ENCODE data around the gene RSBN1.
A peak's percentile ranks its signal among the peaks of the same experiment; 100 is the strongest.

The RSBN1 gene

DNA sequence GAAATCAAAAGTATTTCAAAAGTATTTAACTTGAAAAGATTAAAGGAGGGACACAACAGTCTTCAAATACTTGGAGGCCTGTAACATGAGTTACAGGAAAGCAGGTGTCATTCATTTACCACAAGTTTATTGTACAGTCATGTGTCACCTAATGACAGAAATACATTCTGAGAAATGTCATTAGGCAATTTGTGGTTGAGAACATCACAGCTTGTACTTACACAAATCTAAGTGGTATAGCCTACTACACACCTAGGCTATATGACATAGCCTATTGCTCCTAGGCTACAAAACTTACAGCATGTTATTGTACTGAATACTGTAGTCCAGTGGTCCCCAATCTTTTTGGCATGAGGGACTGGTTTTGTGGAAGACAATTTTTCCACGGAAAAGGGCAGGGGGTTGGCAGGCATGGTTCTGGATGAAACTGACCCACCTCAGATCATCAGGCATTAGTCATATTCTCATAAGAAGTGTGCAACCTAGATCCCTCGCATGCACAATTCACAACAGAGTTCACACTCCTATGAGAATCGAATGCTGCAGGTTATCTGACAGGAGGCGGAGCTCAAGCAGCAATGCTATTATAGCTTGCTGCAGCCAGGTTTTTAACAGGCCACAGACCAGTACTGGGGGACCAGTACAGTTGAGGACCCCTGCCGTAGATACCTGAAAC is 28.0 kb downstream of the RSBN1 start:
- Histone ChIP-seq H4K20me1 (ENCODE audit: low read depth, low read length) (no peaks in the 10 kb centered on the region; the same call in 1 of the 2 replicates), H3K9me3 (ENCODE audit: insufficient read depth, low read length) (no peaks in the 10 kb centered on the region), H3K4me3 (ENCODE audit: insufficient read depth, low read length, poor library complexity, severe bottlenecking) (no peak overlapping the region), H3F3A (ENCODE audit: insufficient read depth) (0 out of 2 replicates have a peak, but pooled peaks cover 13% of the 10 kb centered on the region), H3K36me3 (ENCODE audit: low read length) (no peaks in the 10 kb centered on the region), H3K27me3 (ENCODE audit: low read length) (no peaks in the 10 kb centered on the region), H3K4me2 (ENCODE audit: low read depth, low read length, poor library complexity, severe bottlenecking) (peak overlapping the region; percentile 52), H2AFZ (ENCODE audit: low read depth, low read length, severe bottlenecking) (peak overlapping the region; percentile 10), H3K27ac (ENCODE audit: low read depth, low read length) (peak overlapping the region; percentile 61), H3K79me2 (ENCODE audit: insufficient read depth, low read length) (peaks cover 47% of the 10 kb centered on the region), H3K9ac (ENCODE audit: low read length) (no peak overlapping the region; the same call in 1 of the 2 replicates), H3K9me2 (replicated peaks; ENCODE audit: insufficient read depth, low read length) (no peaks in the 10 kb centered on the region)
- TF ChIP-seq, protein P1, sequence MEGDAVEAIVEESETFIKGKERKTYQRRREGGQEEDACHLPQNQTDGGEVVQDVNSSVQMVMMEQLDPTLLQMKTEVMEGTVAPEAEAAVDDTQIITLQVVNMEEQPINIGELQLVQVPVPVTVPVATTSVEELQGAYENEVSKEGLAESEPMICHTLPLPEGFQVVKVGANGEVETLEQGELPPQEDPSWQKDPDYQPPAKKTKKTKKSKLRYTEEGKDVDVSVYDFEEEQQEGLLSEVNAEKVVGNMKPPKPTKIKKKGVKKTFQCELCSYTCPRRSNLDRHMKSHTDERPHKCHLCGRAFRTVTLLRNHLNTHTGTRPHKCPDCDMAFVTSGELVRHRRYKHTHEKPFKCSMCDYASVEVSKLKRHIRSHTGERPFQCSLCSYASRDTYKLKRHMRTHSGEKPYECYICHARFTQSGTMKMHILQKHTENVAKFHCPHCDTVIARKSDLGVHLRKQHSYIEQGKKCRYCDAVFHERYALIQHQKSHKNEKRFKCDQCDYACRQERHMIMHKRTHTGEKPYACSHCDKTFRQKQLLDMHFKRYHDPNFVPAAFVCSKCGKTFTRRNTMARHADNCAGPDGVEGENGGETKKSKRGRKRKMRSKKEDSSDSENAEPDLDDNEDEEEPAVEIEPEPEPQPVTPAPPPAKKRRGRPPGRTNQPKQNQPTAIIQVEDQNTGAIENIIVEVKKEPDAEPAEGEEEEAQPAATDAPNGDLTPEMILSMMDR (IDR thresholded peaks at IDR 0.05; ENCODE audit: insufficient read depth, low read length, poor library complexity, severe bottlenecking): no peak
- no peak for TF ChIP-seq EZH2phosphoT487 (conservative IDR thresholded peaks at IDR 0.05; ENCODE audit: low read length)

DNA sequence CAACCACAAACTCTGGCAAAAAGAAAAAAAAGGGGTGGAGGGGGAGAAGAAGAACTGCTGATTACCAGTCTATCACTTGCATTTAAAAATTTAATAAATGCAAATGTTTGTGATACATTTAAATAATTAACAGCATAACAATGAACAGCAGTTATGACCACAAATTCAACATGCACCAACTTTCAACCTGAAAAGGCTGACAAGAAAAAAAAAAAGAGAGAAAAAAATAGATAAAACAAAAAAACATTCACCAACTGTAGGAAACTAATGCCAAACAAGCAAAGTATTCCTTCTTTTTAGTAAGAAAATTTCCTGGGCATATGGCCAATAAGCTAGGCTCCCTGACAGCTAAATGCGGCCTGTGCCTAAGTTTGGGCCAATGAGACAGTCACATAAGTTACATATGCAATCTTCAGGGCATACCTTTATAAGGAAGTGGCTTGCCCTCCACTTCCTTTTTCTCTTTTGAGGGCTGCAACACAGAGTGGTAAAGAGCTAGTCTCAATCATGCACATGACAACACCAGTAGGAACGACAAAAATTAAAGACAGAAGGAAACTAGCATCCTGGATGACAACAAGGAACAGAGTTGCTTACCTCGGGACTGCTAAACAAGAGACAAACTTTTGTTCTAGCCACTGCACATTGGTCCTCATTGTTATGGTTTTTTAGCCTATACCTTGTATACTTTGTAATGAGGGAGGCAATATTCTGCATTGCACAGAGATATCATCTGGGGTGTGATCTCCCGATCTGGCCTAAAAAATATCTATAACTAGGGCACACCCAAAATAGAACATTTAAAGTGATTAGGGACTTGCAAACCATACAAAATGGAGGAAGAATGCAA is 28.8 kb downstream of the RSBN1 start:
- no peak overlapping the region for H3K4me3 ChIP-seq (ENCODE audit: insufficient read depth, low read length, poor library complexity, severe bottlenecking)
- H3K27ac ChIP-seq (ENCODE audit: low read depth, low read length): peak overlapping the region; percentile 61

DNA sequence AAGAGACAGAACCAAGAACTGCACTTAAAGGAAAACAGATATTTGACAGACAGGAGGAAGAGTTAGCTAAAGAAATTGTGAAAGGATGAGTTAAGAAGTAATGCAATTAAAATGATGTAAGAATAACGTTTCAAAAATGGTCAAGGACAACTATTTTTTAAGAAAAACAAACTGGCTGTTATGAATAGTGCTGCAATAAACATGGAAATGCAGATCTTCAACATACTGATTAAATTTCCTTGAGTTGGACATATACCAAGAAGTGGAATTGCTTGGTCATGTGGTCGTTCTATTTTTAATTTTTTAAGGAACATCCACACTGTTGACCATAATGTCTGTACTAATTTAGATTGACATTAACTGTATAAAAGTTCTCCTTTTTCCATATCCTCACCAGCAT is 29.9 kb downstream of the RSBN1 start:
- Histone ChIP-seq H3K27me3 (ENCODE audit: low read length) (no peaks in the 10 kb centered on the region), H3K4me2 (ENCODE audit: low read depth, low read length, poor library complexity, severe bottlenecking) (no peak overlapping the region), H3K36me3 (ENCODE audit: low read length) (no peaks in the 10 kb centered on the region), H3K9ac (ENCODE audit: low read length) (no peak overlapping the region), H3K4me3 (ENCODE audit: insufficient read depth, low read length, poor library complexity, severe bottlenecking) (no peak overlapping the region), H2AFZ (ENCODE audit: low read depth, low read length, severe bottlenecking) (no peak overlapping the region), H3K9me3 (ENCODE audit: insufficient read depth, low read length) (no peaks in the 10 kb centered on the region), H3K9me2 (replicated peaks; ENCODE audit: insufficient read depth, low read length) (no peaks in the 10 kb centered on the region), H4K20me1 (ENCODE audit: low read depth, low read length) (no peaks in the 10 kb centered on the region), H3K79me2 (ENCODE audit: insufficient read depth, low read length) (peaks cover 54% of the 10 kb centered on the region), H3F3A (ENCODE audit: insufficient read depth) (peaks cover 17% of the 10 kb centered on the region; the same call in 1 of the 2 replicates), H3K27ac (ENCODE audit: low read depth, low read length) (no peak overlapping the region)
- TF ChIP-seq EZH2phosphoT487 (conservative IDR thresholded peaks at IDR 0.05; ENCODE audit: low read length): no peak
- TF ChIP-seq, protein P1 (IDR thresholded peaks at IDR 0.05; ENCODE audit: insufficient read depth, low read length, poor library complexity, severe bottlenecking): no peak

More for the DNA sequence above, 28.8 kb downstream of the RSBN1 start:
- Histone ChIP-seq H3K36me3 (ENCODE audit: low read length) (no peaks in the 10 kb centered on the region), H4K20me1 (ENCODE audit: low read depth, low read length) (no peaks in the 10 kb centered on the region; the same call in 1 of the 2 replicates), H3K9ac (ENCODE audit: low read length) (peak overlapping the region; percentile 10; the same call in 1 of the 2 replicates), H3K4me2 (ENCODE audit: low read depth, low read length, poor library complexity, severe bottlenecking) (peak overlapping the region; percentile 52), H2AFZ (ENCODE audit: low read depth, low read length, severe bottlenecking) (peak overlapping the region; percentile 10), H3K27me3 (ENCODE audit: low read length) (no peaks in the 10 kb centered on the region), H3K79me2 (ENCODE audit: insufficient read depth, low read length) (peaks cover 54% of the 10 kb centered on the region), H3K9me3 (ENCODE audit: insufficient read depth, low read length) (no peaks in the 10 kb centered on the region), H3K9me2 (replicated peaks; ENCODE audit: insufficient read depth, low read length) (no peaks in the 10 kb centered on the region), H3F3A (ENCODE audit: insufficient read depth) (0 out of 2 replicates have a peak, but pooled peaks cover 13% of the 10 kb centered on the region)
- no peak for TF ChIP-seq EZH2phosphoT487 (conservative IDR thresholded peaks at IDR 0.05; ENCODE audit: low read length)
- TF ChIP-seq, protein P1 (IDR thresholded peaks at IDR 0.05; ENCODE audit: insufficient read depth, low read length, poor library complexity, severe bottlenecking): no peak
